Transverse colon (tissue), 4 donors: ENCODE results near the gene DHRS13. TPM values are rescaled to one million over a fixed set of nuclear protein-coding genes. Genes with fewer than 3 reads are reported as not detected.

Source experiments
- DNase-seq: peaks from one replicate; pipeline ENCODE4 v3.0.0-alpha.2; 2019
- H3K27ac ChIP-seq, 4 donors: fragments of 200-600 bp; sonication (generic); 2 replicates each; pipeline ENCODE4 v1.5.1; 2016 to 2018; ENCODE audit warnings: inconsistent platforms in 4 of 4
- H3K27me3 ChIP-seq: fragments of 200-600 bp; sonication (generic); 2 replicates; pipeline ENCODE4 v1.5.1; 2017; ENCODE audit warnings: inconsistent platforms
- H3K36me3 ChIP-seq, 4 donors: fragments of 200-600 bp; sonication (generic); 2 replicates each; pipeline ENCODE4 v1.5.1; 2017 to 2019; ENCODE audit warnings: inconsistent platforms in 4 of 4
- H3K4me1 ChIP-seq, 4 donors: fragments of 200-600 bp; sonication (generic); 2 replicates each; pipeline ENCODE4 v1.5.1; 2017 to 2020; ENCODE audit warnings: inconsistent platforms in 4 of 4
- H3K4me3 ChIP-seq, 4 donors: fragments of 200-600 bp; sonication (generic); 1 replicate in 1 of 4; 2 replicates in 3 of 4; pipeline versions ENCODE4 v1.5.1 to v1.6.1; 2017 to 2019; ENCODE audit warnings: inconsistent platforms in 4 of 4
- H3K9me3 ChIP-seq, 2 donors: fragments of 200-600 bp; sonication (generic); 2 replicates each; pipeline ENCODE4 v1.5.1; 2017 to 2019; ENCODE audit warnings: inconsistent platforms in 2 of 2
- CTCF ChIP-seq, 5 experiments: fragments of 200-600 bp in 3 of 5; fragments of 450-650 bp in 2 of 5; sonication (generic) in 3 of 5; IDR thresholded peaks; 1 replicate in 2 of 5; 2 replicates in 3 of 5; pipeline ENCODE4 v1.5.1; 2016 to 2017; ENCODE audit warnings: antibody characterized with exemption in 5 of 5, inconsistent platforms in 3 of 5, mild to moderate bottlenecking in 2 of 5, moderate library complexity in 1 of 5
- EP300 ChIP-seq: sonication (generic); formaldehyde crosslinking; IDR thresholded peaks from one replicate; pipeline ENCODE4 v1.6.1; 2017; ENCODE audit warnings: antibody characterized with exemption, low read depth
- POLR2A ChIP-seq: fragments of 450-650 bp; IDR thresholded peaks from one replicate; pipeline ENCODE4 v1.6.1; 2016; ENCODE audit warnings: antibody characterized with exemption, mild to moderate bottlenecking, moderate library complexity
- POLR2AphosphoS5 ChIP-seq, 3 donors: sonication (generic); formaldehyde crosslinking; IDR thresholded peaks; one replicate each; pipeline ENCODE4 v1.6.1; 2016; ENCODE audit warnings: antibody characterized with exemption in 3 of 3
- WGBS, 2 donors: methylation state at CpG; one replicate each; pipeline ENCODE4 v1.1.5; 2018; ENCODE audit warnings: low coverage in 1 of 2; 5-methylcytosine and 5-hydroxymethylcytosine counted together
- in situ Hi-C, 4 donors: fragments of 200-750 bp; cut with MboI; loops; one replicate each; pipeline versions ENCODE4 v1.15.0 to v1.15.1; 2017; ENCODE audit warnings: low sequenced_read_pairs in 3 of 4, low pct_ligation_motif_present in 1 of 4, low pct_unique_long_range_greater_than_20kb in 1 of 4
- intact Hi-C: fragments of 100-400 bp; cut with DNase I; formaldehyde crosslinking; loops from one replicate; pipeline ENCODE4 v1.15.1; 2023; ENCODE audit warnings: low total_unique reads
- total RNA-seq, 4 donors: library from RNA; depleted of rRNA; stranded (reverse); fragments of >200 nt; gene quantifications; one replicate each; pipeline ENCODE4 v1.1.0, GENCODE V29; 2016

The DHRS13 gene
- total RNA-seq, 4 donors from 2014 or later, result 2.2 to 6.5 (median 6.0) TPM

GRCh38 chr17:28897769-28898526, 4.9 kb downstream of the DHRS13 start:
- Histone ChIP-seq H3K4me1 (peaks cover 9 to 51% (median 39%) of the 10 kb centered on the region in 4 donors), H3K4me3 (peak overlapping the region; percentile 66 to 85 (median 72)), H3K9me3 (no peaks in the 10 kb centered on the region), H3K27me3 (no peaks in the 10 kb centered on the region), H3K36me3 (no peaks in the 10 kb centered on the region), H3K27ac (peak overlapping the region; percentile 89 to 97 (median 92))
- intact Hi-C loops (no loop called here), in situ Hi-C loops (loop anchor here in 1 of 4 donors (25.0 kb wide), 1 partner anchor 136 kb away; no protein-coding TSS in a partner anchor)
- TF ChIP-seq POLR2AphosphoS5 (IDR thresholded peaks at IDR 0.05) (no peak), POLR2A (no peak), CTCF (IDR thresholded peaks at IDR 0.05) (no peak), EP300 (no peak)
- DNase-seq, result no peak
- 16 to 40% methylated on average over 1 to 23 of the region's 23 CpGs for WGBS, 2 donors

DNA sequence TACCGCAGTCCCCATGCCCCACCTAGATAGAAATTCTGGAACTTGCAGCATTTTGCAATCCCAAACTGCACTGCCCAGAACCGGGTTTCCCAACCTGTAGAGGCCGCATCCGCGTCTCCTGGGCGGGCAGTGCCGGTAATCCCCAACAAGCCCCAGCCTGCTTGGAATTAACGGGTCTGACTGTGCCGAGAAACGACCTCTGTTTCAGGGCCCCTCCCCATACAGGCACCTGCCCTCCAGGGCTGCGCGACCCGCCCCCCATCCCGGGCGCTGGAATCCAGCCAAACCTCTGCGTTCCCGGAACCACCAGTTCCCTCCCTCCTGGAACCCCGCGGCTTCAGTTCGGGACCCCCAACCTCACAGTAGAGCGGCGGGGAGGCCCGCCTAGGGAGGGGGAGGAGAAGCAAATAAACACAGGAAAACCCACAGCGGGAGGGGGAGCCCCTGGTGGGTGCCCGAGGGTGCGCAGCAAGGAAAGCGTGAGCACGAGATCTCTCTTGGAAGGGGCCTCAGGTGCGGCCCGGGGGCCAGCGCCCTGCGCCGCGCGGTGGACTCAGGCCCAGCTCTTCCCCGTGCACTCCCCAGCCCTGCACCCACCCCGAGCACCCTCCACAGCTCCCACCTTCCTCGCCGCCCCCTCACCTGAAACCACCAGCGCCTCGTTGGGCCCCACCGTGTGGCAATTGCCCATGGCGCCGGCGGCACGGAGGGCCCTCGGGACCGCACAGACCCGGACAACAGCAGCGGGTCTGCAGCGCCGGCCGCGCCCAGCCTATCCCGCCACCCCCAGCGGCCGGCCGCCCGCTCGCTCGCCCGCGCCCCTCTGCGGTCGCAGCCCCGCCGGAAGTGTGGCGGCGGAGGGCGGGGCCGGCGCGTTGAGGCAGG, 5.8 kb downstream of the DHRS13 start, which contains the start of gene FLOT2:
Gene FLOT2, minus strand, starts transcription at position 850 of the 885 bp plus-strand sequence. Its CDS starts 159 bp downstream, at position 691.
- intact Hi-C loops, result no loop called here
- peak; percentile 68 for DNase-seq
- Histone ChIP-seq H3K27ac (peak within 1 kb of the TSS; percentile 89 to 97 (median 92)), H3K36me3 (no peaks in the 10 kb centered on the region), H3K9me3 (no peaks in the 10 kb centered on the region), H3K4me1 (peaks cover 14 to 57% (median 43%) of the 10 kb centered on the region in 4 donors), H3K27me3 (no peaks in the 10 kb centered on the region), H3K4me3 (peak within 1 kb of the TSS; percentile 66 to 85 (median 72))
- WGBS, 2 donors, result 1% methylated on average over 30 of the region's 73 CpGs; no CpG with 5 or more reads in 1 of the 2 donors
- in situ Hi-C loops, result loop anchor here in 1 of 4 donors (25.0 kb wide), 1 partner anchor 135 kb away; no protein-coding TSS in a partner anchor
- peak; percentile 30 for TF ChIP-seq POLR2A
- TF ChIP-seq POLR2AphosphoS5 (IDR thresholded peaks at IDR 0.05), result peak in 2 of 3 donors; percentile 41 to 54
- peak; percentile 73 for TF ChIP-seq EP300
- TF ChIP-seq CTCF (IDR thresholded peaks at IDR 0.05), result peak; percentile 14 to 53 (median 34)

DNA sequence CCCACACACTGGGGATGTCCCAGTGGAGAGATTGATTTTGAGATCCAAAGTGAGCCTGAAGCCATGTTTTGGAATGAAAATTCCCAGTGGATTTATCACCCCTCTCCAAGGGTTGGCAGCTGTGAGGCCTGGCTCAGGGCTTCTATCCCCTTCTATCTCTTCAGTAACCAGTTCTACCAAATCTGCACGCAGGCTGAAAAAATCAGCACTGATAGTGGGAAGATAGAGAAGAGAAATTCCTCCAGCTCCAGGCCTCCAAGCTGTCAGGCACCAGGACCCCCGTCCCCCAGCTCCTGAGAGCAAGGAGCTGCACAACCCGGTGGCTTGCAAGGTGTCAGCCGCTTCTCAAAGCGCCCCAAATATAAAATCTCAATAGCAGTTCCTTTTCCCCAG, 6.4 kb downstream of the DHRS13 start:
- DNase-seq, result no peak
- H3K27me3 ChIP-seq, result no peaks in the 10 kb centered on the region
- peak overlapping the region; percentile 89 to 97 (median 92) for H3K27ac ChIP-seq
- WGBS, 2 donors, result 13% methylated on average over 5 of the region's 5 CpGs; no CpG with 5 or more reads in 1 of the 2 donors
- H3K4me3 ChIP-seq, result peak overlapping the region; percentile 66 to 85 (median 72)
- intact Hi-C loops, result no loop called here
- in situ Hi-C loops, result loop anchor here in 1 of 4 donors (25.0 kb wide), 1 partner anchor 134 kb away; no protein-coding TSS in a partner anchor
- H3K4me1 ChIP-seq, result peaks cover 14 to 51% (median 36%) of the 10 kb centered on the region in 4 donors
- no peaks in the 10 kb centered on the region for H3K9me3 ChIP-seq
- H3K36me3 ChIP-seq, result no peaks in the 10 kb centered on the region
- TF ChIP-seq POLR2AphosphoS5 (IDR thresholded peaks at IDR 0.05), result no peak
- no peak for TF ChIP-seq CTCF (IDR thresholded peaks at IDR 0.05)
- TF ChIP-seq EP300, result no peak
- TF ChIP-seq POLR2A, result no peak
